22Rv1 (cell line): ENCODE data around the gene GBE1.
A peak's percentile ranks its signal among the peaks of the same experiment; 100 is the strongest.

Experiments used
- H3K27ac ChIP-seq: fragments of 450-650 bp; 2 replicates; pipeline ENCODE4 v1.5.1; 2017
- ZFX ChIP-seq: fragments of 450-650 bp; IDR thresholded peaks from 2 replicates; pipeline ENCODE4 v1.6.1; 2017; ENCODE audit warnings: antibody characterized with exemption, borderline replicate concordance
- TF ChIP-seq, protein P1 (sequence below): fragments of 450-650 bp; IDR thresholded peaks from 2 replicates; pipeline ENCODE4 v1.5.1; 2017; ENCODE audit warnings: mild to moderate bottlenecking

The GBE1 gene

DNA sequence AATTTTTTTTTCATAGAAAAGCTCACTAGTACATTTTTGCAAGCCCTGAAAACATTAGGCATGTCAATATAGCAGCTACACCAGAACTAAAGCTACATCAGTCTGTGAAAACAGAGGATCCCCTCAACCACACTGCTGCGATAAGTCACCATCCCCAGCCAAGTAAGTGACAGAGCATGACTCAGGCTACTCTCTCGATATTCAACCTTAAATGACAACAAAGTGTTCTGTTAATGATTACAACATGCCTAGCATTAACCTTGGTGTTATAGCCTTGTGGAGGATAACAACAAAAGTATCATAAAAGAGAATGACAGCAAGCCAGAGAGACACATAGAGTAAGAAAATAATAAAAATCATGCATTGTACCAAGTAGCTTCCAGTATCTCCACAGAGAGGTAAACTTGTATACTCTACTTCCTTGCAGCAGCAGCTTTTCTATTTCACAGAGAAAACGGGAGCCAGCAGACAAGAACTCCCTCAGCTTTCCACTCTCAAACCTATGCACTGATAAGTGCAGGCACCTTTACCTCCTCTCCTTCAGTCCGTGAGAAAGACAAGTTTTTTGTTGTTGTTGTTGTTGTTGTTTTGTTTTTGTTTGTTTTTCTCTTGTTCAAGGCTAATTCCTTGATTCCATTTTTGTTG is 76.6 kb downstream of the GBE1 start:
- no peak for TF ChIP-seq ZFX
- TF ChIP-seq, protein P1, sequence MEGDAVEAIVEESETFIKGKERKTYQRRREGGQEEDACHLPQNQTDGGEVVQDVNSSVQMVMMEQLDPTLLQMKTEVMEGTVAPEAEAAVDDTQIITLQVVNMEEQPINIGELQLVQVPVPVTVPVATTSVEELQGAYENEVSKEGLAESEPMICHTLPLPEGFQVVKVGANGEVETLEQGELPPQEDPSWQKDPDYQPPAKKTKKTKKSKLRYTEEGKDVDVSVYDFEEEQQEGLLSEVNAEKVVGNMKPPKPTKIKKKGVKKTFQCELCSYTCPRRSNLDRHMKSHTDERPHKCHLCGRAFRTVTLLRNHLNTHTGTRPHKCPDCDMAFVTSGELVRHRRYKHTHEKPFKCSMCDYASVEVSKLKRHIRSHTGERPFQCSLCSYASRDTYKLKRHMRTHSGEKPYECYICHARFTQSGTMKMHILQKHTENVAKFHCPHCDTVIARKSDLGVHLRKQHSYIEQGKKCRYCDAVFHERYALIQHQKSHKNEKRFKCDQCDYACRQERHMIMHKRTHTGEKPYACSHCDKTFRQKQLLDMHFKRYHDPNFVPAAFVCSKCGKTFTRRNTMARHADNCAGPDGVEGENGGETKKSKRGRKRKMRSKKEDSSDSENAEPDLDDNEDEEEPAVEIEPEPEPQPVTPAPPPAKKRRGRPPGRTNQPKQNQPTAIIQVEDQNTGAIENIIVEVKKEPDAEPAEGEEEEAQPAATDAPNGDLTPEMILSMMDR = no peak
- H3K27ac ChIP-seq = no peak overlapping the region

DNA sequence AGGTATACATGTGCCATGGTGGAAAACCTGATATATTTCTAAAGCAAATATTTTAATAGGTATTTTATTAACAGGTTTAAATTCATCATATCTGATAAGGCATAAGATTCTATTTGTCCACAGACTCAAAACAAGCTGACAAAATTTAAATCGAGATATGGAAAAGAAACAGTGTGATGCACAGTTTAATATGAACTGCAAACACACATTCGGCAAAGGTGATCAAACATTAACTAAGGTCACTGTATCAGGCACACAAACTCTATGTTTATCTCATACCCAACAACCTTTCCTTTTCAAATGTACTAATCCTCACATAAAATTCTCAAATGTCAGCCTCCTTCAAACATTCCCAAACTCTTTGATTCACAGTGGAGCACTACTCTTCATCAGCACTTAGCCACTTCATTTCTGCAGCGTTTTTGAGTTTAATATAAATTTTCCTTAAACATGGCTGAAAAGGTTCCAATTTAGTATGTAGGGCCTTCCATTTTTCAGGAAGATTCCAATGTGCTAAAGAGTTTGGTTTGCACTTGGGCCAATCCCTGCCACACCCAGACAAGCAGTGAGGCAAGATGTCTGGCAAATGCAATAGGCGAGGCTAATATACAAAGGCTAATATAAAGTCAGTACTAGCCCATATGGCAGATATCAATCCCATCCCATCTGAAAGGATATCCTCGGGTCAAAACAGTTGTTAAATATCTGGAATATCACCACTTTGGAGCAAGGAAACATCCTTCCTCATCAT is 84.6 kb downstream of the GBE1 start:
- peak overlapping the region; percentile 70 for H3K27ac ChIP-seq
- TF ChIP-seq, protein P1 = no peak
- TF ChIP-seq ZFX = no peak

DNA sequence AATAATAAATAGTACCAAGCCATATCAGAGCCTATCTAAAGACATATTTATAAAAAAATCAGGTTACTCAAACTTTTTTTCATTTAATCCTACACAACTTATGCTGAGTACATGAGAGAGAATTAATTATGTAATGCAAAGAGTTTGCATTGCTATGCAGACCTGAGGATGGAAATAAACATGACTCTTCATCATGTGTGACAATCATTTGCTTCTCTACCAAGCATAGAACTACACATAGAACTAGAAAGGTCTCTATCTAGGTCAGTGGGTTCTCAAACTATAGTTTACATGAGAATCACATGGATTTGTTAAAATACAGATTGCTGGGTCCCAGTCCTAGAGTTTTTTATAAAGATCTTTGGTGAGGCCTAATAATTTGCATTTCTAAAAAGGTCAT is 86.8 kb downstream of the GBE1 start:
- no peak overlapping the region for H3K27ac ChIP-seq
- TF ChIP-seq, protein P1 = no peak
- TF ChIP-seq ZFX = no peak

DNA sequence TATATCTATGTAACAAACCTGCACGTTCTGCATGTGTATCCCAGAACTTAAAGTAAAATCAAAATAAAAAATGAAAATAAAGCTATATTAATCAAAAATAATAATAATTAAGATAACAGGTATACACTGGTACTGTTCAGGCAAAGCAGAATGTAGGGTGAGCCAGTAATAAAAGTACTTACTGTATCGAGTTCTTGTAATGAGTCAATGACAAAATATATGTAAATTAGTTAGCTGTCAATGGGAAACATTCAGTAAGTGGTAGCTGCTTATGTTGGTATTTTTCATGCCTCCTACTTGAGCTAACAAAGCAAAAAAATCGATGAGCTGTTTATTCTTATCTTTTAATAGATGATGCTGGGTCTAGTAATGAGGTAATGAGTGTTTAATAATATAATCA is 93.2 kb downstream of the GBE1 start:
- H3K27ac ChIP-seq = no peak overlapping the region
- TF ChIP-seq ZFX = no peak
- TF ChIP-seq, protein P1 = no peak

DNA sequence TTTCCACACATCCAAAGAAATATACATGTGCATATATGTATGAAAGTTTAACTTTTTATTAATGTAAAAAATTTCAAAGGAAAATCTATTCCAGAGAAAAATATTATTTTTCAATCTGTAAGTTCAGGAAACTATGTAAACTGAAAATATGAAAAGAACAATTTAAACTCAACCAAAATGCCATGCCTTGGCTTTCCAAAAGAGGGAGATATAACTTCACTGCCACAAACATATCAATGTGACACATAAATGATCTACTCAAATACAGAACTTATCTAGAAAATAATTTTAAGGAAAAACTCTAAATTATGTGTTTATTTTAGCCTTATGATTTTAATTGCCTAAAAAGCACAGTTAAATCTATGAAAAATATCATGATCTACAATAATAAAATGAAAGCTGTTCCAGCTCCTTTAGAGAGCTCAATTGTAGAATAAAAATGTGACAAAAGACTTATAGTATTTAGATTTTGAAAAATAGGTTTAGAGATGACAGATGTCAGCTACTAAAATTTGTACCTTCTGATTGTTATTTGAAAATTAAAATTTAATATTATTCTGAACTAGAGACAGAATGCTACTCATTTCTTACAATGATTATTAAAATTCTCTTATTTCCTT is 94.8 kb downstream of the GBE1 start:
- TF ChIP-seq ZFX = no peak
- TF ChIP-seq, protein P1 = peak; percentile 84
- no peak overlapping the region for H3K27ac ChIP-seq

DNA sequence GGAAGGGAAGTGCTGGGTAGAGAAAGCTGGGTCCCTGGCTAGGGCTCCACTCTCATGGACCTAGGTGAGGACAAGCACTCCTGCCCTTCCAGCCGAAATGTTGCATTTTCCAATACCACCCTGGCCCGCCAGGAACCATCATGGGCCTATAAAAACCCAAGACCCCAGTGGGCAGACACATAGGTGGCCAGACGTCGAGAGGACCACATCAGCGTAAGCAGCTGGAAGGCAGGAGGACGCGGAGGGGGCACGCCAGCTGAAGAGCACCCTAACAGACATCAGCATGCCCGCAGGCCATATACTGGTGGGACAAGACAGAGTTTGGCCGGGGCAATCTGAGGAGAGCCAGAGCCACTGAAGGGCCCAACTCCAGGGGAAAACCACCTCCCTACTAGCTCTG is 98.3 kb downstream of the GBE1 start:
- TF ChIP-seq, protein P1 = no peak
- no peak for TF ChIP-seq ZFX
- no peak overlapping the region for H3K27ac ChIP-seq

DNA sequence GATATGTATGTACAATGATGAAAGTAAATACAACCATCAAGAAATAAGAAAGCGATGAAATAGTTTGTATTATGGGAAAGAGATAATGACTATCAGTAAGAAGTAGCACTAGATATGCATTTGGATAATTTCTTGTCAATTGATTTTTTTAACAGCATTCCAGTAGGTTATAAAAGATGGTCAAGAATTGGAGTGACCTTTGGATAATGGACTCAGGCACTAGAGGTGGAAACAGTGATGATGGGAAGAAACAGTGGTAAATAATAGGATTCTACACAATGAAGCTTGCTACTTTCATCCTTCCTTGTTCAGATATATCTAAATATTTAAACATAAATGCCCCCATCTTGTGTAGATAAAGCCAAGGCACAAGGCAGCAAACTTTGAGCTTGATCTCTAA is 101.4 kb downstream of the GBE1 start:
- H3K27ac ChIP-seq = no peak overlapping the region
- no peak for TF ChIP-seq ZFX
- TF ChIP-seq, protein P1 = no peak
